Suprapubic skin (tissue), 4 donors: ENCODE measurements around the gene CACNG8. TPM values are rescaled to one million over a fixed set of nuclear protein-coding genes. Genes with fewer than 3 reads are reported as not detected.

Source experiments
- DNase-seq, 2 donors: peaks; one replicate each; pipeline ENCODE4 v3.0.0-alpha.2; 2019; ENCODE audit warnings: low spot score in 2 of 2
- H3K27ac ChIP-seq: fragments of 200-600 bp; sonication (generic); one replicate; pipeline ENCODE4 v1.5.1; 2019
- H3K27me3 ChIP-seq: fragments of 200-600 bp; sonication (generic); one replicate; pipeline ENCODE4 v1.5.1; 2019
- H3K36me3 ChIP-seq: fragments of 200-600 bp; sonication (generic); one replicate; pipeline ENCODE4 v1.5.1; 2019
- H3K4me1 ChIP-seq: fragments of 200-600 bp; sonication (generic); one replicate; pipeline ENCODE4 v1.5.1; 2019
- H3K4me3 ChIP-seq: fragments of 200-600 bp; sonication (generic); one replicate; pipeline ENCODE4 v1.5.1; 2019; ENCODE audit warnings: mild to moderate bottlenecking
- H3K9me3 ChIP-seq: fragments of 200-600 bp; sonication (generic); one replicate; pipeline ENCODE4 v1.5.1; 2019
- CTCF ChIP-seq, 2 donors: fragments of 200-600 bp in 1 of 2; fragments of 450-650 bp in 1 of 2; sonication (generic) in 1 of 2; IDR thresholded peaks; one replicate each; pipeline ENCODE4 v1.5.1; 2016 to 2019; ENCODE audit warnings: antibody characterized with exemption in 2 of 2, mild to moderate bottlenecking in 1 of 2, moderate library complexity in 1 of 2
- EP300 ChIP-seq: sonication (generic); formaldehyde crosslinking; IDR thresholded peaks from one replicate; pipeline ENCODE4 v1.6.1; 2017; ENCODE audit warnings: antibody characterized with exemption
- POLR2A ChIP-seq, 2 donors: fragments of 450-650 bp; IDR thresholded peaks; one replicate each; pipeline ENCODE4 v1.6.1; 2017; ENCODE audit warnings: antibody characterized with exemption in 2 of 2, mild to moderate bottlenecking in 2 of 2, moderate library complexity in 2 of 2
- POLR2AphosphoS5 ChIP-seq, 3 donors: sonication (generic); formaldehyde crosslinking; IDR thresholded peaks; one replicate each; pipeline ENCODE4 v1.6.1; 2017; ENCODE audit warnings: antibody characterized with exemption in 3 of 3
- WGBS: methylation state at CpG from one replicate; pipeline ENCODE4 v1.1.5; 2018; 5-methylcytosine and 5-hydroxymethylcytosine counted together
- total RNA-seq, 4 donors: library from RNA; depleted of rRNA; stranded (reverse); fragments of >200 nt; gene quantifications; one replicate each; pipeline ENCODE4 v1.1.0, GENCODE V29; 2016

The CACNG8 gene
- total RNA-seq, 4 donors from 2014 or later = 0.08 to 0.25 TPM; not detected in 2

GRCh38 chr19:54002495-54003315 is 40.0 kb downstream of the CACNG8 start:
- Histone ChIP-seq H3K36me3 (no peaks in the 10 kb centered on the region), H3K4me1 (no peaks in the 10 kb centered on the region), H3K4me3 (no peak overlapping the region), H3K27me3 (peaks cover 69% of the 10 kb centered on the region), H3K9me3 (no peaks in the 10 kb centered on the region), H3K27ac (no peak overlapping the region)
- WGBS = 51% methylated on average over 10 of the region's 10 CpGs
- TF ChIP-seq EP300 = no peak
- TF ChIP-seq POLR2AphosphoS5 (IDR thresholded peaks at IDR 0.05) = no peak
- TF ChIP-seq POLR2A (IDR thresholded peaks at IDR 0.05) = no peak
- DNase-seq = no peak

- H3K36me3 ChIP-seq = no peaks in the 10 kb centered on the region
- no peak overlapping the region for H3K4me3 ChIP-seq
- WGBS = 79% methylated on average over 8 of the region's 8 CpGs
- no peak overlapping the region for H3K27ac ChIP-seq
- H3K4me1 ChIP-seq = no peaks in the 10 kb centered on the region
- H3K27me3 ChIP-seq = peaks cover 46% of the 10 kb centered on the region
- DNase-seq = no peak
- TF ChIP-seq POLR2AphosphoS5 (IDR thresholded peaks at IDR 0.05) (no peak), POLR2A (IDR thresholded peaks at IDR 0.05) (no peak), EP300 (no peak), CTCF (IDR thresholded peaks at IDR 0.05) (no peak)
- H3K9me3 ChIP-seq = no peaks in the 10 kb centered on the region
Observed at GRCh38 chr19:54009440-54009839, 46.7 kb downstream of the CACNG8 start.

- Histone ChIP-seq H3K27ac (no peak overlapping the region), H3K4me1 (no peaks in the 10 kb centered on the region), H3K27me3 (peaks cover 49% of the 10 kb centered on the region), H3K4me3 (no peak overlapping the region), H3K36me3 (no peaks in the 10 kb centered on the region), H3K9me3 (no peaks in the 10 kb centered on the region)
- TF ChIP-seq POLR2A (IDR thresholded peaks at IDR 0.05) = no peak
- TF ChIP-seq EP300 = no peak
- TF ChIP-seq POLR2AphosphoS5 (IDR thresholded peaks at IDR 0.05) = no peak
- TF ChIP-seq CTCF (IDR thresholded peaks at IDR 0.05) = no peak
- DNase-seq = no peak
- 84% methylated on average over 6 of the region's 6 CpGs for WGBS
Observed at GRCh38 chr19:54010474-54010873, 47.7 kb downstream of the CACNG8 start.

- no peak overlapping the region for H3K4me3 ChIP-seq
- 30% methylated on average over 23 of the region's 36 CpGs for WGBS
- DNase-seq = no peak
- no peak overlapping the region for H3K27ac ChIP-seq
- TF ChIP-seq POLR2A (IDR thresholded peaks at IDR 0.05) (no peak), CTCF (IDR thresholded peaks at IDR 0.05) (no peak), EP300 (no peak), POLR2AphosphoS5 (IDR thresholded peaks at IDR 0.05) (no peak)
- H3K27me3 ChIP-seq = peaks cover 55% of the 10 kb centered on the region
- no peaks in the 10 kb centered on the region for H3K9me3 ChIP-seq
- no peaks in the 10 kb centered on the region for H3K4me1 ChIP-seq
- no peaks in the 10 kb centered on the region for H3K36me3 ChIP-seq
Observed at GRCh38 chr19:54011507-54012211, 48.9 kb downstream of the CACNG8 start.

- peaks cover 55% of the 10 kb centered on the region for H3K27me3 ChIP-seq
- no peak for DNase-seq
- 63% methylated on average over 8 of the region's 8 CpGs for WGBS
- no peaks in the 10 kb centered on the region for H3K36me3 ChIP-seq
- no peak overlapping the region for H3K27ac ChIP-seq
- no peaks in the 10 kb centered on the region for H3K9me3 ChIP-seq
- TF ChIP-seq POLR2A (IDR thresholded peaks at IDR 0.05) = no peak
- TF ChIP-seq EP300 = no peak
- no peak for TF ChIP-seq CTCF (IDR thresholded peaks at IDR 0.05)
- TF ChIP-seq POLR2AphosphoS5 (IDR thresholded peaks at IDR 0.05) = no peak
- H3K4me3 ChIP-seq = no peak overlapping the region
- no peaks in the 10 kb centered on the region for H3K4me1 ChIP-seq
Observed at GRCh38 chr19:54013866-54014265, 51.1 kb downstream of the CACNG8 start.
